ENCODE measurements around the gene MPV17L2.

MPV17L2 gene

DNA sequence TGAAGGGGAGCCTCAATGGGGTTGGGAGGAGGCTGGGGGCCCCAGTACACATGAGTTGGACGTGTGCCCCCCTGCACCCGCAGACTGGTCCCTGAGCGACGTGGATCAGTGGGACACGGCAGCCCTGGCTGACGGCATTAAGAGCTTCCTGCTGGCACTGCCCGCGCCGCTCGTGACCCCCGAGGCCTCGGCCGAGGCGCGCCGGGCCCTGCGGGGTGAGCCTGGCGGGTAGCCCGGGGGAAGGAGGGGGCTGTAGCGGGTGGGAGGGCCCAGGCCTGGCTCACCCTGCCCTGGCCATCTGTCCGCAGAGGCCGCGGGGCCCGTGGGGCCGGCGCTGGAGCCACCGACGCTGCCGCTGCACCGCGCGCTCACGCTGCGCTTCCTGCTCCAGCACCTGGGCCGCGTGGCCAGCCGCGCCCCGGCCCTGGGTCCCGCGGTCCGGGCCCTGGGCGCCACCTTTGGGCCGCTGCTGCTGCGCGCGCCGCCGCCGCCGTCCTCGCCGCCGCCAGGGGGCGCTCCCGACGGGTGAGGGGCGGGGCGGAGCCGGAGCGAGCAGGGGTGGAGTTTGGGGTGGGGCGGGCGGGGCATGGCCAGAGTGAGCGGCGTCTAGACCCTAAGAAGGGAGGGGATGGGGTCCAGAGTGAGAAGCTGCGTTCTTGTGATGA lies 31.9 kb upstream of the MPV17L2 start:
- peak; percentile 67 for DNase-seq

DNA sequence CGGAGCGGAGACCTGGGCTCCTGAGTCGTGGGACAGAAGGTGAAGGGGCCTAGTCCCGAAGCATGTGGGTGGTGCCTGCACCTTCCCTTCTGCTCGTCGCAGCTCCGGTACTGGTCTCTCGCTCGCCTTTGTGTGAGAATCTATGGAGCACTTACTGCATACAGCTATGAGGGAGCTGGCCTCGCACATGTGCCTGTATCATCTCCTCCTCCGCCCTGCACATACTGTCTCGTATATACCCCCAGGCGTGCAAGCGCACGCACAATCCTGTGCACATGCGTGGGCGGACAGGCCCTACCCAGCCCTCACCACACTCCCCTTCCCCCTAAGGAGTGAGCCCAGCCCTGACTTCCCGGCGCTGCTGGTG lies 31.4 kb upstream of the MPV17L2 start:
- no peak for DNase-seq

DNA sequence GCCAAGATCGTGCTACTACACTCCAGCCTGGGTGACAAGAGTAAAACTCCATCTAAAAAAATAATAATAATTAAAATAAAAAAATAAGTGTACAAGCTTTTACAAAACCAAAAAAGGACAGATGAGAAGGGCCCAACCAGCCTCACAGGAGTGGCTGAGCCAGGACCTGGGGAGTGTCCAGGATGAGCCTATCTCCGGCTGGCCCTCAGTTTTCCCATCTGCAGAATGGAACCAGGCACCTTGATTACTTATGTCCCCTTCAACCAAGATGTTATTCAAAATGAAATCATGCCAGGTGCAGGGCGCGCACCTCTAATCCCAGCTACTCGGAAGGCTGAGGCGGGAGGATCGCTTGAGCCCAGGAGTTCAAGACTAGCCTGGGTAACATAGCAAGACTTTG lies 28.9 kb upstream of the MPV17L2 start:
- no peak for DNase-seq

DNA sequence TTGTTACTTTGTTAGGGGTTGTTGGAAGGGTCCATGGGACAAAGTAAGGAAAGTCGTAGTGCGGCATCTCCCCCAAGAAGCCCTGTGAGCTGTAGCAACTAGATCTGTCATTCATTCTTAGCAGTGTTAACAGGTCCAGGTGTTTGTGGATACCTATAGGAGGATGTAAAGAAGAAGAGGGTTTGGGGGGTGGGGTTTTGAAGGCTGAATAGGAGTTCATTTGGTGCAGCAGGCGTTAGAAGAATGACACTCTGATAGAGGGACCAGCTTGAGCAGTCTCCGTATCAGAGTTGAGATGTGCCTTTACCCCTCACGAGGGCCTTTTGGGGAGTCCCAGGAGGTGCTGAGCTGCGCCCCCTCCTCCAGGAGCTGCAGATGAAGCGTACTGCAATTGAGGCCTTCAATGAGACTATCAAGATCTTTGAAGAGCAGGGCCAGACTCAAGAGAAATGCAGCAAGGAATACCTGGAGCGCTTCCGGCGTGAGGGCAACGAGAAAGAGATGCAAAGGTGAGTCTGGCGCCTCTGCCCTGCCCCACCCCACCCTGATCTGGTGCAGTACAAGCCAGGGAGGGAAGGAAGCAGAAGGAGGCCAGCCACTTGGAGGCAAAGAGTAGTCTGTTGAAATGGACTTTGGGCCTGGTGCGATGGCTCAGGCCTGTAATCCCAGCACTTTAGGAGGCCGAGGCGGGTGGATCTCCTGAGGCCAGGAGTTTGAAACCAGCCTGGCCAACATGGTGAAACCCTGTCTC lies 27.0 kb upstream of the MPV17L2 start:
- DNase-seq = no peak

DNA sequence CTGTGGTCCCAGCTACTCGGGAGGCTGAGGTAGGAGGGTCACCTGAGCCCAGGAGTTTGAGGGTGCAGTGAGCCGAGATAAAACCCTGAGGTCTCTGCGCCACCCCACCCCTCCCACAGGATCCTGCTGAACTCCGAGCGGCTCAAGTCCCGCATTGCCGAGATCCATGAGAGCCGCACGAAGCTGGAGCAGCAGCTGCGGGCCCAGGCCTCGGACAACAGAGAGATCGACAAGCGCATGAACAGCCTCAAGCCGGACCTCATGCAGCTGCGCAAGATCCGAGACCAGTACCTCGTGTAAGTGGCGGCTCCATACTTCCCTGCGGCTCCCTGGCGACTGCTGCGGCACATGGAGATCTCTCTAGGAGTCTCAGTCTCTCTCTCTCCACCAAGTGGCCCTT lies 26.0 kb upstream of the MPV17L2 start:
- no peak for DNase-seq

DNA sequence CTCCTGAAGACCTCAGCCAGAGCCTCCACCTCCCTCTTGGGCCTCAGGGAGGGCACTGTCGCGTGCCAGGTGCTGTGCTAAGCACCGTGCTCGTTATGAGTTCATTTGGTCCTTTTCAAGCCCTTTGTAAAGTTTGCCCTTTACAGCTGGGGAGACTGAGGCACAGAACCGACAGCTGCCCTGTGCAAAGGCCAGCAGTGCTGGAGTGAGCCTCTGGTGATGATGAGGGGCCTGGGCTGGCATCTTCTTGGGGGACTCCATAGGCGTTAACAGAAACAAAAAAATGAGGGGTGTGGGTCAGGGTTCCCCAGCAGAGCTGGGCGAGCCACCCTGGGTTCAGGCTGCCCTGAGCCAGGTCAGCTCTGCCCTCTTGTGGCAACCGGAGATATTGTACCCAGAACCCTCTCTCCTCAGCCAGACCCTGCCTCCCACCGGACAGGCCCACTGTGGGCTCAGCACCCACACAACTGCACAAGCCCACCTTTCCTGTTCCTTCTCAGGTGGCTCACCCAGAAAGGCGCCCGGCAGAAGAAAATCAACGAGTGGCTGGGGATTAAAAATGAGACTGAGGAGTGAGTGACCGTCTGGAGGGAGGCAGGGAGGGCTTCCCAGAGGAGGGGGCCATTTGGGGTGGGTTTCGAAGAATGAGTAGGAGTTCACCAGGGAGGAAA lies 24.9 kb upstream of the MPV17L2 start:
- peak; percentile 45 for DNase-seq

DNA sequence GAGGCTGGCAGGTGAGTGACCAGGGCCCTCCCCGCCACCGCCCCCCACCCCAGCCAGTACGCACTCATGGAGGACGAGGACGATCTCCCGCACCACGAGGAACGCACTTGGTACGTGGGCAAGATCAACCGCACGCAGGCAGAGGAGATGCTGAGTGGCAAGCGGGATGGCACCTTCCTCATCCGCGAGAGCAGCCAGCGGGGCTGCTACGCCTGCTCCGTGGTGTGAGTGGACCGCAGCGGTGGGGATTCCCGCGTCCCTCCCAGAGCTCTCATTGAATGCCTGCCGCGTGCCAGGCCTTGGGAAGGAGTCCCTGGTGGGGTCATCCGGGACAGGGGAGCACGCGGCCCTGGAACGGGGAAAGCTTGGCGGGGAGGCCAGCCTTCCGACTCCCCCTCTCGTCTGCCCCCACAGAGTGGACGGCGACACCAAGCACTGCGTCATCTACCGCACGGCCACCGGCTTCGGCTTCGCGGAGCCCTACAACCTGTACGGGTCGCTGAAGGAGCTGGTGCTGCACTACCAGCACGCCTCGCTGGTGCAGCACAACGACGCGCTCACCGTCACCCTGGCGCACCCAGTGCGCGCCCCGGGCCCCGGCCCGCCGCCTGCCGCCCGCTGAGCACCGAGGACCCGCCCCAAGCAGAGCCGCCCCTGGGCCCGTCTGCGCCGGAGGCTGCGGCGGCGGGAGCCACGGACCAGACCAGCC lies 24.2 kb upstream of the MPV17L2 start:
- DNase-seq = no peak

DNA sequence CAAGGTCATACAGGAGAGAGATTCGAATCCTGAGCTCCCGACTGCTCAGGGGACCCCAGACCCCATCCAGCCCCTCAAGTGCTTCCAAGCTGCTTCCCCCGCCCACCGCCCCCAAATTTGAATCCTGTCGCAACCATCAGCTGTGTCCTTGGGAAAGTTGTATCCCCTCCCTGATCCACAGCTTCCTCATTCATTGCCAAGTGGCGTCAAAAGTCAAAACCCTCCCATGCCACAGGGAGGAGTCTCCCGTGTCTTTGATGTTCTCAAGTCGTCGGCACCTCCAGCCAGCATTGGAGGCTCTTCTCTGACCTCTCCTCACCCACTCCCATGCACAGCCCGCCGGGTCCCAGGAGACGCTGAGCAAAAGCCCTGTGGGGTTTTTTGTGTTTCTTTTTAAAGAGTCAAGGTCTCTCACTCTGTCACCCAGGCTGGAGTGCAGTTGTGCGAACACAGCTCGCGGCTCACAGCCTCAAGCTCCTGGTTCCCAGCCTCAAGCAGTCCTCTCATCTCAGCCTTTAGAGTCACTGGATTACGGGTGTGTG lies 22.2 kb upstream of the MPV17L2 start:
- DNase-seq = no peak

DNA sequence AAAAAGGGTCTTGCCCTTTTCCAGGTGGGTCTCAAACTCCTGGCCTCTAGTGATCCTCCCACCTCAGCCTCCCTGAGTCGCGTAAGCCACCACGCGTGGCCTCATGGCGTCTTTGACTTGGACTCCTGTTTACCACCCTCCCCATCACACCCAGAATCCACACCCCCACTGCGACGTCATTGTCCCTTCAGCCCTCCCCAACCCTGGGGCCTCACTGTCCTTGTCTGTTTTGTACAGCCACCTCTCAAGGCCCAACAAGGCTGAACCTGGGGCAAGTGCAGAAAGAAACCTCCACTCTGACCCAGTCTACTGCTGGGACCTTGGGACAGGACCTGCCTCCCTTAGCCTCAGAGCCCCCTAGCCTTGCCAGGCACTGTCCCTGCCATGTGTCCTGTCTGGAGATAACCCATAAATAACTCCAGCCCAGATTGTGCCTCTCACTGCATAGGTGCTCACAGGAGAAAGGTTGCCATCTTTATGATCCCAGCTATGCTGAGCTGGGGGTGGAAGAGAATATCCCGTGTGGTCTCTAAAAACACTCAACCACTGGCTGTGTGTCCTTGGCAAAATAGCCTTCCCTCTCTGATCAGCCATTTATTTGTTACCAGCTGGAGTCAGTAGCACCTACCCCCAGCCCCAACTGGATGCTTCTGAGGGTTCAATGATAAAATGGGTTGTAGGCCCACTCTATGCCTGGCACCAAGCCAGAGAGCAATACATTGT lies 21.3 kb upstream of the MPV17L2 start:
- DNase-seq = no peak

DNA sequence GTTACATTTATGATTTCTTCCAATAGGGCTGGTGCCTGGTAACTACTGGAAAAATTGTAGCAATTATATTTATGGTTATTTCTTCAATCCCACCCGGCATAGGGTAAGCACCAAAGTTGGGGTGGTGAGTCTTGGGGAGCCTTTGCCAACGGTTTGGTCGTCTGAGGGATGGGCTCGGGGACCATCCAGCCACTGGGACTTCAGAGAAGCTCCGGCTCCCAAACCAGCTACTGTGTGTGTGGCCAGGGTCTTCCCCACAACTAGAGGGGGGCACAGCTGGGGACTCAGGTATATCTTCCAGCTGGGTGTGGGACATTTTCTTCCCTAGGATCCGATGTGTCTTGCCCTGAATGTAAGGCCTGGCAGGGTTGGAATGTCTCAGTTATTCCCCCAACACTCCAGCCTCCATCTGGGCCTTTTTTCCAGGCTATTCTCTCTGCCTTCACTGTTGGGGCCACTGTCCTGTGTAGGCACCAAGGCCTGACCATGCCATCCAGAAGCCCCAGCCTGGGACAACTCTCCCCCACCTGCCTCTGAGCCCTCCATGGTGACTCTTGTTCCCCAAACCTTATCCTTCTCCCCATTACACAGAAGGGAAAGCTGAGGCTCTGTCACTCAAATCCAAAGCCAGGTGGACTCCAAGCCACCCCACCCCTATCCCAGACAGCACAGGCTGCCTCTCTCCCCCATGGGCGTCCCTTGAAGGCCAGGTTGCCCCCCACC lies 20.5 kb upstream of the MPV17L2 start:
- DNase-seq = no peak

DNA sequence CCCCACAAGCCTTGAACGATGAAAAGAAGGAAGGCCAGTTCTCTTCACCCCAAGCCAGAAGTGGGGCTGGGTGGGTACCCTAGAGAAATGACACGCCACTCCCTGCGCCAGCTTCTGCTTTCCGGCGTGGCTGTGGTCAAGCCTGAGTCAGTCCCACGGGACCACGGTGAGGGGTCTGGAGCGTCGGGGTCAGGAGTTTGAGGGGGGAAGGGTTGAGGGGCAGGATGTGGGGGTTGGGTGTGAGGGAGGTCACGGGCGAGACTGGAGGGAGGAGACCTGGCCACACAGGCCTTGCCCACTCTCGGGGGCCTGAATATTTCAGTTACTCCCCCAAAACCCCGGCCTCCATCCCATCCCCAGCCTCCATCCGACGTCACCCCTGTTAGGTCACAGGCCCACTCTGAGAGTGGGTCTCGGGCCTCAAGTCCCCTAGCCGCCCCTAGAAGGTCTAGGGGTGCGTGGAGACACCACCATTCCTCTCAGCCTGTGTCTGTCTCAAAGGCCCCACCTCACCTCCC lies 19.9 kb upstream of the MPV17L2 start:
- DNase-seq = no peak

DNA sequence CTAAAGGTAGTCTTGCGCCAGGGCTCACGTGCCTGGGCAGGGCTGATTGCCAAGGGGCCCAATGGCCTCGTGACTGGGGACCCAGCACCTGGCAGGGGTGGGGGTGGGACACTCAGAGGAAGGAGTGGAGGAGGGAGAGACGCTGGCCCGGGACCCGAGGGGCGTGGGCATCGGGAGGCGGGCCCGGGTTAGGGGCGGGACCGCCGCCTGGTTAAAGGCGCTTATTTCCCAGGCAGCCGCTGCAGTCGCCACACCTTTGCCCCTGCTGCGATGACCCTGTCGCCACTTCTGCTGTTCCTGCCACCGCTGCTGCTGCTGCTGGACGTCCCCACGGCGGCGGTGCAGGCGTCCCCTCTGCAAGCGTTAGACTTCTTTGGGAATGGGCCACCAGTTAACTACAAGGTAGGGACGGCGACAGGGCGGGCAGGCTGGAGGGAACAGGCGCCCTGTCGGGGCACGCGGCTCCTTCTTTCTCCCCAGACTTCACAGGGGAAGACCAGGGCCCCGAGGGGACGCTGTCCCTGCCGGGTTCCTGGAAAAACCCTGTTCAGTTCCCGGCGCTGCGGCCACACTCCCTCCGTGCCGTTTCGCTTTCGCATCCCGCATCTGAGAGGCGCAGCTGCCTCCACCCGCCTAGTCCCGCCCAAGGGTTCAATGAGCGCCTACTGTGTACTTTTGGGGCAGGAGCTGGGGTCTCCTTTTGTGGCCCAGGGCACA lies 19.3 kb upstream of the MPV17L2 start, which contains the start of gene IFI30:
Gene IFI30, plus strand, starts transcription at position 242 of the 717 bp plus-strand sequence. Its CDS starts 29 bp downstream, at position 271.
- DNase-seq = peak; percentile 49

DNA sequence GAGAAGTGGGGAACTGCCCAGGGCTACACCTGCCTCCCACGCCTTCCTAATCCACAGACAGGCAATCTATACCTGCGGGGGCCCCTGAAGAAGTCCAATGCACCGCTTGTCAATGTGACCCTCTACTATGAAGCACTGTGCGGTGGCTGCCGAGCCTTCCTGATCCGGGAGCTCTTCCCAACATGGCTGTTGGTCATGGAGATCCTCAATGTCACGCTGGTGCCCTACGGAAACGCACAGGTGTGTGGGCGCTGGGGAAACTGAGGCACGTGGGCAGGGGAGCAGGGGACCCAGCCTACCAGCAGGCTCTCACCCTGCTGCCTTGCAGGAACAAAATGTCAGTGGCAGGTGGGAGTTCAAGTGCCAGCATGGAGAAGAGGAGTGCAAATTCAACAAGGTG lies 18.0 kb upstream of the MPV17L2 start:
- DNase-seq = no peak

DNA sequence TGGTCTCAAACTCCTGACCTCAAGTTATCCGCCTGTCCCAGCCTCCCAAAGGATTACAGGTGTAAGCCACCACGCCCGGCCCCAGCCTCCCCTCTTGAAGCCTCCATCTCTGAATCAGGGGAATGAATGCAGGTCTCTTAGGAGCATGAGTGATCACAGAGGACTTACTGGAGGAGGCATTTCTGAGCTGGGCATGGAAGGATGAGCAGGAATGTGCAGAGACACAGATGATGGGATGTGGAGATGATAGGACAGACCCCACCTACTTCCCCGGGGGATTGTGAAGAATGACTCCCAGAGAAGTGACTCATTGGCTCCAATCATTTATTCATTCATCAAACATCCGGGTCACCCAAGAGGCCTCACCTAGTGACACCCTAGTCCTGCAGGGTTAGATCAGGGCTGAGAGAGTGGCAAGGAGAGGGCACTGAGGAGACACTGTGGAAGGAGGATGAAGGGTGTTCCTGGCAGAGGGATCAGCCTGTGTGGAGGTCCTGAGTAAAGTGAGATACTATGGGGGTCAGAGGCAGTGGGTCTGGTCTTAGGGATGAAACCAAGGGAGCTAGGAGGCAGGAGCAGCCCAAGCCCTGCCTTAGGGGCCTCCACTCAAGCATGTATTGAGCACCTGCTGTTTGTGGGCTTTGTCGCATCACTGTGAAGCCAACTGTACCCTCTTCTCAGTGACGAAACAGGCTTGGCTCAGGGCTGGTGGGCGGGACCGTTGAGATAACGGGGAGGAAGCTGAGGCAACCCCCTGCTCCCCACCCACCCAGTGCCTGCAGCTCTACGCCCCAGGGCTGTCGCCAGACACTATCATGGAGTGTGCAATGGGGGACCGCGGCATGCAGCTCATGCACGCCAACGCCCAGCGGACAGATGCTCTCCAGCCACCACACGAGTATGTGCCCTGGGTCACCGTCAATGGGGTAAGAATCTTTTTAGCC lies 16.4 kb upstream of the MPV17L2 start:
- no peak for DNase-seq

DNA sequence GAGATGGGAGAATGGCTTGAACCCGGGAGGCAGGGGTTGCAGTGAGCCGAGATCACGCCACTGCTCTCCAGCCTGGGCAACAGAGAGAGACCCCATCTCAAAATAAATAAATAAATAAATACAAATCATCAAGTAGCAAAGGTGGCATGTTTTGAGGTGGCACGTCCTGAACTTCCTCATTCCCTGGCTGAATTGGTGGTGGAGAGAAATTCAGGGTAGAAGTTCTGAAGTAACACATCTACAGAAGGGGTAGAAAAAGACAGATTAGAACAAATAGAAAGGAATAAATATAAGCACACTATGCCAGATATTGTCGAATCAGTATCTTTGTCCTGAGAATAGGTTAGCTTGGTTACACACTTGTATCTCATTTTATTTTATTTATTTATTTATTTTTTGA lies 13.1 kb upstream of the MPV17L2 start:
- no peak for DNase-seq

DNA sequence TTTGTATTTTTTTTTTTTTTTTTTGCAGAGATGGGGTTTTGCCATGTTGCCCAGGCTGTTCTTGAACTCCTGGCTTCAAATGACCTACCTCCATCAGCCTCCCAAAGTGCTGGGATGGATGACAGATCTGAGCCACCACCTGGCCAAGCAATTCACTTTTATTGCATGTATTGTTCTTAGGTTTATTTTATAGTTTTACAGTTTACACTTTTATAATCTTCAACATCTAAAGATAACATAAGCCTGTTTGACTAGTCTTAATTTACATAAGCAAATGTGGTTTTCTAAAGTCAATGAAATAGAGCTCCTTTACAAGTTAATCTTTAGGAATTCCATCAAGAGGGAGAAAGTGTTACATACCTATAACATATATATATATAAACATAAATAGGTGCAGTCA lies 9.5 kb upstream of the MPV17L2 start:
- no peak for DNase-seq

DNA sequence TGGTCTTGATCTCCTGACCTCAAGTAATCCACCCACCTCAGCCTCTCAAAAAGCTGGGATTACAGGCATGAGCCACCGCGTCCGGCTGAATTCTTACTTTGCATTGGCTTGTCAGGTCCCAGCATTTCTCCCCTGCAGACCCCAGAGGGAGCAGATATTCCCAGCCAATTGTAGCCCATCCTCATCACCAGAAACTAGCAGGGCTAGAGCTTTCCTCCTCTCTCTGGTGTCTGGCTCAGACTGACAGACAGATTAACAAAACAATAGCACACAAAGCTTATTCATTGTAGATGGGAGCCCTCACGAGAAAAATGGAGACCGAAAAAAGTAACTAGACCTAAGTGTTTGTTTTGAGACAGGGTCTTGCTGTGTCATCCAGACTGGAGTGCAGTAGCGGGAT lies 7.5 kb upstream of the MPV17L2 start:
- no peak for DNase-seq

DNA sequence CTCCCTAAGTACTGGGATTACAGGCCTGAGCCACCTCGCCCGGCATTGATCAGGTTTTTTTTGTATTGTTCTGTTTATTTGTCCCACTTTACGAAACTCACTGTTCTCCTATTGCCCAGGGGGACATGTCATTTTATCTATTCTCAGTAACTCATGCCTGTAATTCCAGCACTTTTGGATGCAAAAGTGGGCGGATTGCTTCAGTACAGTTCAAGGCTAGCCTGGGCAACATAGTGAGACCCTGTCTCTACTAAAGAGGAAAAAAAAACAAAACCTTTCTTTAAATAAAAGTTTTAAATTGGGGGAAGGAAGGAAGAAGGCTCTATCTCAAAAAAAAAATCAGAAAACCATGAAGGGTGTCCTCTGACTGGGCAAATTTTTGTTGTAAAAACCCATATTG lies 2.7 kb upstream of the MPV17L2 start:
- no peak for DNase-seq

DNA sequence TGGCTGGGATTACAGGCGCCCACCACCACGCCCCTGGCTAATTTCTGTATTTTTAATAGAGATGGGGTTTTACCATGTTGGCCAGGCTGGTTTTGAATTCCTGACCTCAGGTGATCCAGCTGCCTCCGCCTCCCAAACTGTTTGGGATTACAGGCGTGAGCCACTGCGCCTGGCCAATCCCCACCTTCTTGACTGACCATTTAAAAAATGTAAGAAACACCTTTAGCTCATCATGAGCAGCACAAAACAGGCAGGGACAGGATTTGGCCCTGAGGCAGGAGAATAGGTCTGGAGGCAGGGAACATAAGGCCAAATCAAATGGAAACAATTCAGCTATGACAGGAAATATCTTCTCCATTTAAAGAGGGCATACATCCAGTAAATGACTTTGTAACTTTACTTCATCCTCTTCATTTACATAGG lies 1.4 kb upstream of the MPV17L2 start:
- no peak for DNase-seq
